Keratinocyte (primary cell): Measurements from ENCODE around the gene TTC28.

Experiments used
- CTCF ChIP-seq, 3 experiments: IDR thresholded peaks in 1 of 3; conservative IDR thresholded peaks in 1 of 3; optimal IDR thresholded peaks in 1 of 3; 2 replicates in 2 of 3; 3 replicates in 1 of 3; pipeline versions ENCODE3 to v1.5.1; 2011; ENCODE audit warnings: low read length in 3 of 3, mild to moderate bottlenecking in 3 of 3, moderate library complexity in 2 of 3, control low read depth in 1 of 3, inconsistent platforms in 1 of 3; ENCODE audit not compliant: insufficient read depth in 2 of 3; ENCODE audit errors: extremely low read depth in 1 of 3
- EZH2 ChIP-seq: IDR thresholded peaks from one replicate; pipeline ENCODE4 v1.6.1; 2012; ENCODE audit warnings: inconsistent platforms, mild to moderate bottlenecking, low read length, moderate library complexity

- TF ChIP-seq CTCF (optimal IDR thresholded peaks at IDR 0.05 in 1 of 3, IDR thresholded peaks at IDR 0.05 in 1 of 3, conservative IDR thresholded peaks at IDR 0.05 in 1 of 3; ENCODE audit: extremely low read depth in 1 of 3, insufficient read depth in 2 of 3, low read length in 3 of 3) = no peak
- TF ChIP-seq EZH2 = no peak
These were observed 206.4 kb downstream of the TTC28 start for GRCh38 chr22:28473258-28473657.
